Stomach (tissue), 4 donors: ENCODE measurements around the gene RHCG.

Source experiments
- EP300 ChIP-seq: sonication (generic); formaldehyde crosslinking; IDR thresholded peaks from one replicate; pipeline ENCODE4 v1.6.1; 2017; ENCODE audit warnings: antibody characterized with exemption
- POLR2A ChIP-seq, 4 donors: fragments of 450-650 bp; IDR thresholded peaks; one replicate each; pipeline ENCODE4 v1.6.1; 2016; ENCODE audit warnings: antibody characterized with exemption in 4 of 4, control low read depth in 2 of 4, mild to moderate bottlenecking in 1 of 4, moderate library complexity in 1 of 4
- POLR2AphosphoS5 ChIP-seq, 3 donors: sonication (generic); formaldehyde crosslinking; IDR thresholded peaks; one replicate each; pipeline ENCODE4 v1.6.1; 2016; ENCODE audit warnings: antibody characterized with exemption in 3 of 3
- TF ChIP-seq, protein P1 (sequence below), 7 experiments: fragments of 450-650 bp in 4 of 7; fragments of 200-600 bp in 3 of 7; sonication (generic) in 3 of 7; IDR thresholded peaks; one replicate each; pipeline ENCODE4 v1.5.1; 2016 to 2019; ENCODE audit warnings: antibody characterized with exemption in 7 of 7, control low read depth in 2 of 7, mild to moderate bottlenecking in 1 of 7

DNA sequence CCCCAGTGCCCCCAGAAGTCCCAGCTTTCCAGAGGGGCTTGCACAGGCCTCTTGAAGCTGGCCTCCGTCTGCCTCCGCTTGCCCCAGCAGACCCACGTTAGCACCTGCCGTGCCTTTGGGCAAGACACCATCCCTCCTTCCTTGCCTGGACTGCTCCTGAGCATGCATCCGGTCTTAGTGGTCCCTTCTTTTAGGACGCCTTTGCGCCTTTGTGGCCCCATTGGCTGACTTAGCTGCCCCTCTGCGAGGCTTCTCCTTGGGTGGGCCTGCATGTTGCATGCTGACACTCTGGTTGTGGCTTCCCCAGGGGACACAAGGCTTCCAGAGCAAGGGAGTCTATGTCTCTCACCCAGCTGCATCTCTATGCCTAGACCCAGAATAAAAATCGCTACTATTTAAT lies 56.6 kb downstream of the RHCG start:
- TF ChIP-seq POLR2A (IDR thresholded peaks at IDR 0.05) (no peak), POLR2AphosphoS5 (IDR thresholded peaks at IDR 0.05) (no peak), EP300 (no peak)
- TF ChIP-seq, protein P1, sequence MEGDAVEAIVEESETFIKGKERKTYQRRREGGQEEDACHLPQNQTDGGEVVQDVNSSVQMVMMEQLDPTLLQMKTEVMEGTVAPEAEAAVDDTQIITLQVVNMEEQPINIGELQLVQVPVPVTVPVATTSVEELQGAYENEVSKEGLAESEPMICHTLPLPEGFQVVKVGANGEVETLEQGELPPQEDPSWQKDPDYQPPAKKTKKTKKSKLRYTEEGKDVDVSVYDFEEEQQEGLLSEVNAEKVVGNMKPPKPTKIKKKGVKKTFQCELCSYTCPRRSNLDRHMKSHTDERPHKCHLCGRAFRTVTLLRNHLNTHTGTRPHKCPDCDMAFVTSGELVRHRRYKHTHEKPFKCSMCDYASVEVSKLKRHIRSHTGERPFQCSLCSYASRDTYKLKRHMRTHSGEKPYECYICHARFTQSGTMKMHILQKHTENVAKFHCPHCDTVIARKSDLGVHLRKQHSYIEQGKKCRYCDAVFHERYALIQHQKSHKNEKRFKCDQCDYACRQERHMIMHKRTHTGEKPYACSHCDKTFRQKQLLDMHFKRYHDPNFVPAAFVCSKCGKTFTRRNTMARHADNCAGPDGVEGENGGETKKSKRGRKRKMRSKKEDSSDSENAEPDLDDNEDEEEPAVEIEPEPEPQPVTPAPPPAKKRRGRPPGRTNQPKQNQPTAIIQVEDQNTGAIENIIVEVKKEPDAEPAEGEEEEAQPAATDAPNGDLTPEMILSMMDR (IDR thresholded peaks at IDR 0.05), result no peak
